GM21526 (cell line): ENCODE results near the gene TLL1.
A peak's percentile ranks its signal among the peaks of the same experiment; 100 is the strongest.

ENCODE experiments used
- ATAC-seq: cut with Tn5 transposase; IDR thresholded peaks from one replicate; pipeline ENCODE4 v1.9.1; 2021; ENCODE audit warnings: moderate library complexity; ENCODE audit not compliant: unreplicated experiment, low FRiP score

TLL1 gene

GRCh38 chr4:166042510-166043055, 169.5 kb downstream of the TLL1 start:
- ATAC-seq = no peak

- no peak for ATAC-seq
These were observed 170.8 kb downstream of the TLL1 start for GRCh38 chr4:166043801-166044200.

GRCh38 chr4:166044871-166045270, 171.8 kb downstream of the TLL1 start:
- no peak for ATAC-seq

GRCh38 chr4:166045457-166045856, 172.4 kb downstream of the TLL1 start:
- ATAC-seq = no peak

- ATAC-seq = no peak
These were observed 176.0 kb downstream of the TLL1 start for GRCh38 chr4:166049036-166049435.

- no peak for ATAC-seq
These were observed 191.7 kb downstream of the TLL1 start for GRCh38 chr4:166064721-166065120.

GRCh38 chr4:166065324-166065723, 192.3 kb downstream of the TLL1 start:
- ATAC-seq = no peak

GRCh38 chr4:166066936-166067335, 193.9 kb downstream of the TLL1 start:
- no peak for ATAC-seq

- ATAC-seq = no peak
These were observed 194.9 kb downstream of the TLL1 start for GRCh38 chr4:166067915-166068314.

- ATAC-seq = no peak
These were observed 200.7 kb downstream of the TLL1 start for GRCh38 chr4:166073783-166074182.

GRCh38 chr4:166075599-166075998, 202.6 kb downstream of the TLL1 start:
- ATAC-seq = no peak

- no peak for ATAC-seq
These were observed 204.7 kb downstream of the TLL1 start for GRCh38 chr4:166077782-166078181.

- ATAC-seq = no peak
These were observed 205.3 kb downstream of the TLL1 start for GRCh38 chr4:166078383-166078782.

GRCh38 chr4:166078955-166079354, 205.9 kb downstream of the TLL1 start:
- ATAC-seq = no peak

- no peak for ATAC-seq
These were observed 214.5 kb downstream of the TLL1 start for GRCh38 chr4:166087569-166087968.

GRCh38 chr4:166088576-166088975, 215.5 kb downstream of the TLL1 start:
- no peak for ATAC-seq

GRCh38 chr4:166091146-166091545, 218.1 kb downstream of the TLL1 start:
- no peak for ATAC-seq

- ATAC-seq = peak; percentile 89
These were observed 219.0 kb downstream of the TLL1 start for GRCh38 chr4:166091912-166092510.

- ATAC-seq = no peak
These were observed 219.8 kb downstream of the TLL1 start for GRCh38 chr4:166092797-166093290.

GRCh38 chr4:166104623-166105022, 231.6 kb downstream of the TLL1 start:
- no peak for ATAC-seq

- no peak for ATAC-seq
These were observed 248.9 kb downstream of the TLL1 start for GRCh38 chr4:166121897-166122296.

GRCh38 chr4:166123546-166123945, 250.5 kb downstream of the TLL1 start:
- no peak for ATAC-seq
